ENCODE measurements around the gene KRT13.

The KRT13 gene

GRCh38 chr17:41463746-41464145 is 41.7 kb downstream of the KRT13 start:
- no peak for DNase-seq

- no peak for DNase-seq
These were observed 42.7 kb downstream of the KRT13 start for GRCh38 chr17:41462705-41463104.

- no peak for DNase-seq
These were observed 47.7 kb downstream of the KRT13 start for GRCh38 chr17:41457676-41458075.

GRCh38 chr17:41456204-41456603 is 49.2 kb downstream of the KRT13 start:
- no peak for DNase-seq

GRCh38 chr17:41455236-41455635 is 50.2 kb downstream of the KRT13 start:
- DNase-seq = no peak

GRCh38 chr17:41453066-41453465 is 52.3 kb downstream of the KRT13 start:
- no peak for DNase-seq

- no peak for DNase-seq
These were observed 53.1 kb downstream of the KRT13 start for GRCh38 chr17:41452281-41452680.

GRCh38 chr17:41451154-41451728 is 54.2 kb downstream of the KRT13 start:
- peak; percentile 29 for DNase-seq

Data from HCEC 1CT (cell line).